ENCODE measurements around the gene GARIN3. TPM values are rescaled to one million over a fixed set of nuclear protein-coding genes. Genes with fewer than 3 reads are reported as not detected.
"Not testable (repeated sequence)": the region's sequence is repeated elsewhere in the genome, so short reads cannot be mapped to it uniquely, and the experiment has no call there.

GARIN3 gene
- polyA plus RNA-seq, 1 experiment, result not detected

DNA sequence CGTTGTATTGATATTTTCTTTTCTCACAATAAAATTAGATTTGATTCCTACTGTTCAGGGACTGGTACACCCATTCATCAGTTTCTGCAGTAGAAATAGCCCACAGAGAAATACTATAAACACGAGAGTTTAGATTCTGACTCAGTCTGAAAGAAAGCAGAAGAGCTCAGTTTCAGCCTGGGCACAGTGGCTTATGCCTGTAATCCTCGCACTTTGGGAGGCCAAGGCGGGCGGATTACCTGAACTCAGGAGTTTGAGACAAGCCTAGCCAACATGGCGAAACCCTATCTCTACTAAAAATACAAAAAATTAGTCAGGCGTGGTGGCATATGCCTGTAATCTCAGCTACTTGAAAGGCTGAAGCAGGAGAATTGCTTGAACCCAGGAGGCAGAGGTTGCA lies 23.2 kb upstream of the GARIN3 start:
- H3K4me3 ChIP-seq (ENCODE audit: low read depth, low read length), result no peak overlapping the region
- CTCF ChIA-PET, result interaction anchor here (1.2 kb wide), 1 partner anchor 16 kb away, joined by 3 read pairs; no protein-coding TSS in a partner anchor
- no peak for DNase-seq (ENCODE audit: low read depth)
- no peaks in the 10 kb centered on the region for H3K27me3 ChIP-seq (ENCODE audit: control insufficient read depth, insufficient read depth, low read length)
- TF ChIP-seq, protein P1, sequence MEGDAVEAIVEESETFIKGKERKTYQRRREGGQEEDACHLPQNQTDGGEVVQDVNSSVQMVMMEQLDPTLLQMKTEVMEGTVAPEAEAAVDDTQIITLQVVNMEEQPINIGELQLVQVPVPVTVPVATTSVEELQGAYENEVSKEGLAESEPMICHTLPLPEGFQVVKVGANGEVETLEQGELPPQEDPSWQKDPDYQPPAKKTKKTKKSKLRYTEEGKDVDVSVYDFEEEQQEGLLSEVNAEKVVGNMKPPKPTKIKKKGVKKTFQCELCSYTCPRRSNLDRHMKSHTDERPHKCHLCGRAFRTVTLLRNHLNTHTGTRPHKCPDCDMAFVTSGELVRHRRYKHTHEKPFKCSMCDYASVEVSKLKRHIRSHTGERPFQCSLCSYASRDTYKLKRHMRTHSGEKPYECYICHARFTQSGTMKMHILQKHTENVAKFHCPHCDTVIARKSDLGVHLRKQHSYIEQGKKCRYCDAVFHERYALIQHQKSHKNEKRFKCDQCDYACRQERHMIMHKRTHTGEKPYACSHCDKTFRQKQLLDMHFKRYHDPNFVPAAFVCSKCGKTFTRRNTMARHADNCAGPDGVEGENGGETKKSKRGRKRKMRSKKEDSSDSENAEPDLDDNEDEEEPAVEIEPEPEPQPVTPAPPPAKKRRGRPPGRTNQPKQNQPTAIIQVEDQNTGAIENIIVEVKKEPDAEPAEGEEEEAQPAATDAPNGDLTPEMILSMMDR (IDR thresholded peaks at IDR 0.05; ENCODE audit: insufficient read depth, low read depth, low read length), result no peak
- POLR2A ChIA-PET, result no interaction called here
- H3K36me3 ChIP-seq (ENCODE audit: control insufficient read depth, insufficient read depth, low read length), result no peaks in the 10 kb centered on the region

DNA sequence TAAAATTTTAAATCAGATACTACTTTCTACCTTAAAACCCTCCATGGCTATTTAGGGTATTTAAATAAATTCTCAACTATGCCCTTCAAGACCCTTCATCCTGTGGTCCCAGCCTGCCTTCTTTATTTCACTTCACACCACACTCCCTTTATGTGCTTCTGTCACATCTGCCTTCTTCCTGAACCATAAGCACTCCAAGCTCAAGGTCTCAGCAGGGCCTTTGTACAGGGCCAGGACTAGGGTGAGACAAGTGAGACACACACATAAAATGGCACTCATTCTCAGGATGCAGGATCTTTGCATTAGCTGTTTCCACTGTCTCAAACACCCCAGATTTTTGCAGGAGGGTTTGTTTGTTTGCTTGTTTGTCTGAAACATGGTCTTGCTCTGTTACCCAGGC lies 22.2 kb upstream of the GARIN3 start:
- CTCF ChIA-PET, result interaction anchor here (1.2 kb wide), 1 partner anchor 15 kb away, joined by 3 read pairs; no protein-coding TSS in a partner anchor
- TF ChIP-seq, protein P1 (IDR thresholded peaks at IDR 0.05; ENCODE audit: insufficient read depth, low read depth, low read length), result no peak

DNA sequence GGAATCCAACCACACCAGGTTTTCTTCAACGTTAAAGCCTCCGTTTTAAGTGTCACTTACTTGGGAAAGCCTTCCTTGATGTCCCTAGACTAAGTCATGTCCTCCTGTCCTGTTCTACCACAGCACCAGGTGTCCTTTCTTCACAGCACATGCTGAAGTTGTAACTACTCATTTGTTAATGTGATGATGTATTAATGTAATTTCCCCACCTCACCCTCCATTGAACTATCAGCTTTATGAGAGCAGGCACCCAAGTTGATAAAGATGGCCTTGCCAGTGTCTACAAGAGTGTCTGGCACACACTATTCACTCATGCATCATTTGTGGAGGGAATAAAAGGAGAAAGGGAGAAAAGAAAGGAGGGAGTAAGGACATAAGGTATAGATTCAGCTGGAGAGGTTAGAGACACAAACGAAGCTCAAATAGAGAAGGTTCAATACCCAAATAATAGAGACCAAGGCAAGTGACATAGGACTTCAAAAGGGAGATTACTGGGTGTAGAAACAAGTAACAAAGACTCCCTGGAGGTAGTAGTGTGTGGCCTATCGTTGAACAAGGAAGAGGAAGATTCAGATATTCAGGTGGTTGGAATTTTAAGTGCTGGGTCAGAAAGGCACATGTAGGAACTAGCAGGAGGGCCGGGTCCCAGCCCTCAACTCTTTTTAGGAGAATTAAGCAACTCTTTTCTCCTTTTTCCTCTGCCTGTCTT lies 21.1 kb upstream of the GARIN3 start:
- Histone ChIP-seq H3K36me3 (ENCODE audit: control insufficient read depth, insufficient read depth, low read length) (no peaks in the 10 kb centered on the region), H3K4me3 (ENCODE audit: low read depth, low read length) (no peak overlapping the region), H3K27me3 (ENCODE audit: control insufficient read depth, insufficient read depth, low read length) (no peaks in the 10 kb centered on the region)
- ChIA-PET POLR2A (no interaction called here), CTCF (no interaction called here)
- TF ChIP-seq, protein P1 (IDR thresholded peaks at IDR 0.05; ENCODE audit: insufficient read depth, low read depth, low read length), result no peak
- no peak for DNase-seq (ENCODE audit: low read depth)

More for the DNA sequence above, 22.2 kb upstream of the GARIN3 start:
- Histone ChIP-seq H3K4me3 (ENCODE audit: low read depth, low read length) (no peak overlapping the region), H3K36me3 (ENCODE audit: control insufficient read depth, insufficient read depth, low read length) (no peaks in the 10 kb centered on the region), H3K27me3 (ENCODE audit: control insufficient read depth, insufficient read depth, low read length) (no peaks in the 10 kb centered on the region)
- DNase-seq (ENCODE audit: low read depth), result no peak
- POLR2A ChIA-PET, result no interaction called here

DNA sequence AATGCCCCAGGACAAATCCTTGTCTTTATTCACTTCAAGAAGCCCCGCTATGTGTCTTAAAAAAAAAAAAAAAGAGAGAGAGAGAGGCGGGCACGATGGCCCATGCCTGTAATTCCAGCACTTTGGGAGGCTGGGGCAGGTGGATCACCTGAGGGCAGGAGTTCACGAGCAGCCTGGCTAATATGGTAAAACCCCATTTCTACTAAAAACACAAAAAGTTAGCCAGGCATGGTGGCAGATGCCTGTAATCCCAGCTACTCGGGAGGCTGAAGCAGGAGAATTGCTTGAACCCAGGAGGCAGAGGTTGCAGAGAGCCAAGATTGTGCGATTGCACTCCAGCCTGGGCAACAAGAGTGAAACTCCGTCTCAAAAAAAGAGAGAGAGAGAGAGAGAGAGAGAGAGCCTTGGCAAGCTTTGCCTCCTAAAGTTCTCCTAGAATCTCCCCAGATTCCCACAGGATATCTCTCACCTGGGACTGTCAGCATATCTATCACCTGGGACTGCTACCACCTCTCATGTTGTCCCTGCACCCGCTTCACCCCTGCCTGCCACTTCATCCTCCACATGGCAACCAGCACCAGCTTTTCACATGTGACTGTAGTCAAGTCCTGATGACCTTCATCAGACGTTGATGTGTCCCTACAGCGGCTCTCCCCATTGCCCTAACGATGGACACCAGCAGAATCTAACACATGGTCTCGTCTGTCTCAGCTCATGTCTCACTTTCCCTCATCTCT lies 20.4 kb upstream of the GARIN3 start:
- CTCF ChIA-PET, result no interaction called here
- POLR2A ChIA-PET, result no interaction called here
- no peaks in the 10 kb centered on the region for H3K36me3 ChIP-seq (ENCODE audit: control insufficient read depth, insufficient read depth, low read length)
- no peaks in the 10 kb centered on the region for H3K27me3 ChIP-seq (ENCODE audit: control insufficient read depth, insufficient read depth, low read length)
- no peak overlapping the region for H3K4me3 ChIP-seq (ENCODE audit: low read depth, low read length)
- DNase-seq (ENCODE audit: low read depth), result no peak
- TF ChIP-seq, protein P1 (IDR thresholded peaks at IDR 0.05; ENCODE audit: insufficient read depth, low read depth, low read length), result no peak

DNA sequence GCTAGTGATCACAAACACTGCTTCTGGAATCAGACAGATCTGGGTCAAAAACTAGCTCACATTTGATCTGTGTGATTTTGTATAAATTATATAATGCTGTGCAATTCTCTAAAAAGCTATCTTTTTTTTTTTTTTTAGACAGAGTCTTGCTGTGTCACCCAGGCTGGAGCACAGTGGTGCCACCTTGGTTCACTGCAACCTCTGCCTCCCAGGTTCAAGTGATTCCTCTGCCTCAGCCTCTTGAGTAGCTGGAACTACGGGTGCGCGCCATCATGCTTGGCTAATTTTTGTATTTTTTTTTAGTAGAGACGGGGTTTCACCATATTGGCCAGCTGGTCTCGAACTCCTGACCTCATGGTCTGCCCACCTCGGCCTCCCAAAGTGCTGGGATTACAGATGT lies 19.1 kb upstream of the GARIN3 start:
- POLR2A ChIA-PET; DNase-seq (ENCODE audit: low read depth); H3K27me3 ChIP-seq (ENCODE audit: control insufficient read depth, insufficient read depth, low read length); H3K36me3 ChIP-seq (ENCODE audit: control insufficient read depth, insufficient read depth, low read length); H3K4me3 ChIP-seq (ENCODE audit: low read depth, low read length); CTCF ChIA-PET: not testable (repeated sequence)

All from BJ (cell line).